ENCODE measurements around the gene SKAP1.

DNA sequence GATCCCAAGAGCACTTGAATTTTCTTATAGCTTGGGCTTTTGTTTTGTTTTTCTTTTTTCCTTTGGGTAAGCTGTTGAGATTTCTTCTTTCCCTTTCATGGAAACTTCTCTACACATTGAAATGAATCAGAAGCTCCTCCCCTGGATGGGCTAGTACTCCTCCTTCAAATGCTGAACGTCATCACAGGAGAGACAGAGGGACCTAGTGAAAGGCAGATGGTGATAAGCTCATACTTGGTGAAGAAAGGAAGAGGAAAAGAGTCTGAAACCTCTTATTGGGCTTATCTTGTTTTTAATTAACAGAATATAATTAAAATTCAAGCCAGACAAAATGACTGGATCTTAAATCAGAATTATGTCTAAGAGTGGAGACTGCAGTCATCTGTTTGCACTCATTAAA, 175.1 kb downstream of the SKAP1 start:
- TF ChIP-seq, protein P1, sequence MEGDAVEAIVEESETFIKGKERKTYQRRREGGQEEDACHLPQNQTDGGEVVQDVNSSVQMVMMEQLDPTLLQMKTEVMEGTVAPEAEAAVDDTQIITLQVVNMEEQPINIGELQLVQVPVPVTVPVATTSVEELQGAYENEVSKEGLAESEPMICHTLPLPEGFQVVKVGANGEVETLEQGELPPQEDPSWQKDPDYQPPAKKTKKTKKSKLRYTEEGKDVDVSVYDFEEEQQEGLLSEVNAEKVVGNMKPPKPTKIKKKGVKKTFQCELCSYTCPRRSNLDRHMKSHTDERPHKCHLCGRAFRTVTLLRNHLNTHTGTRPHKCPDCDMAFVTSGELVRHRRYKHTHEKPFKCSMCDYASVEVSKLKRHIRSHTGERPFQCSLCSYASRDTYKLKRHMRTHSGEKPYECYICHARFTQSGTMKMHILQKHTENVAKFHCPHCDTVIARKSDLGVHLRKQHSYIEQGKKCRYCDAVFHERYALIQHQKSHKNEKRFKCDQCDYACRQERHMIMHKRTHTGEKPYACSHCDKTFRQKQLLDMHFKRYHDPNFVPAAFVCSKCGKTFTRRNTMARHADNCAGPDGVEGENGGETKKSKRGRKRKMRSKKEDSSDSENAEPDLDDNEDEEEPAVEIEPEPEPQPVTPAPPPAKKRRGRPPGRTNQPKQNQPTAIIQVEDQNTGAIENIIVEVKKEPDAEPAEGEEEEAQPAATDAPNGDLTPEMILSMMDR (IDR thresholded peaks at IDR 0.05; ENCODE audit: low read depth, low read length) = no peak
- no peak for TF ChIP-seq EZH2phosphoT487 (IDR thresholded peaks at IDR 0.05; ENCODE audit: low read depth)
